ENCODE data around the gene SLC19A2.

The SLC19A2 gene

GRCh38 chr1:169468982-169469381 is 16.8 kb downstream of the SLC19A2 start:
- Histone ChIP-seq H3K27ac (ENCODE audit: low read depth, low read length) (no peak overlapping the region), H3K9ac (ENCODE audit: low read depth, low read length) (no peak overlapping the region), H3K9me3 (ENCODE audit: insufficient read depth, low read depth, low read length) (no peaks in the 10 kb centered on the region), H3K36me3 (ENCODE audit: insufficient read depth, low read length) (peaks cover 50% of the 10 kb centered on the region), H3K4me3 (ENCODE audit: low read length) (no peak overlapping the region), H3K27me3 (ENCODE audit: insufficient read depth, low read length) (no peaks in the 10 kb centered on the region), H3K4me1 (ENCODE audit: insufficient read depth, low read length) (no peaks in the 10 kb centered on the region)

DNA sequence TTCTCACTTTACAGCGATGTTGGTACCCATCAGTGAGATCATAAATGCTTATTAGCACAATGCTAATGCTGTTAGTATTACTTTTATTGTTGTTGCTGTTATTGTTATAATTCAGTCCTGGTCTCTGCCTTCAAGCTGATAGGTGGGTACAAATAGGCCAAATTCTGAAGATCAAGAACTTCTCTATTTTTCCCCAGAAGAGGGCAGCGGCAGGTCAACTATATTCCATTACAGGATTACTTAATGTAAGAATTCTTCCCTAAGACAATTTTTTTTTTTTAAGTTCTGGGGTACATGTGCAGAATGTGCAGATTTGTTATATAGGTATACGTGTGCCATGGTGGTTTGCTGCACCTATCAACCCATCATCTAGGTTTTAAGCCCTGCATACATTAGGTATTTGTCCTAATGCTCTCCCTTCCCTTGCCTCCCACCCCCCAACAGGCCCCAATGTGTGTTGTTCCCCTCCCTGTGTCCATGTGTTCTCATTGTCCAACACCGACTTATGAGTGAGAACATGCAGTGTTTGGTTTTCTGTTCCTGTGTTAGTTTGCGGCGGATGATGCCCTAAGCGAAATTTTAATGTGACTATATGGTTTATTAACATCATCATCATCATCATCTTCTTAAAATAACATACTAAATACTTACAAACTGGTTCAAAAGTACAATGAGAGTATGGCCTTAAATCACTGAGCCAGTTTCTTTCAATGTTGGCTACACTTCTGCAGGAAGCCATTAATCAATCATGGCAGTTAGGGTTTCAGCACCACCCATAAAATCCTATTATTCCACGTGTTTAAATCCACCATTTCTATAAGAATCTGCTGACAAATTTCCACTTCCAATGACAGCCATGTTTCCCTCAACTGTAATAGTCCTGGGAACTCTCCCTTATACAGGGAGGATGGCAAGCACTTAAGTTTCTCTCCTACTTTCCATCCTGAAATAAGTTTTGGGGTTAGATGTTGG is 19.2 kb downstream of the SLC19A2 start:
- H3K27me3 ChIP-seq (ENCODE audit: insufficient read depth, low read length): no peaks in the 10 kb centered on the region
- H3K27ac ChIP-seq (ENCODE audit: low read depth, low read length): no peak overlapping the region
- H3K9ac ChIP-seq (ENCODE audit: low read depth, low read length): no peak overlapping the region
- 95% methylated on average over 6 of the region's 8 CpGs for WGBS
- H3K4me3 ChIP-seq (ENCODE audit: low read length): no peak overlapping the region
- peaks cover 50% of the 10 kb centered on the region for H3K36me3 ChIP-seq (ENCODE audit: insufficient read depth, low read length)
- no peaks in the 10 kb centered on the region for H3K9me3 ChIP-seq (ENCODE audit: insufficient read depth, low read depth, low read length)
- no peaks in the 10 kb centered on the region for H3K4me1 ChIP-seq (ENCODE audit: insufficient read depth, low read length)

- H3K27ac ChIP-seq (ENCODE audit: low read depth, low read length): no peak overlapping the region
- H3K4me1 ChIP-seq (ENCODE audit: insufficient read depth, low read length): peaks cover 5% of the 10 kb centered on the region; the same call in 1 of the 2 replicates
- H3K9ac ChIP-seq (ENCODE audit: low read depth, low read length): no peak overlapping the region
- peaks cover 50% of the 10 kb centered on the region for H3K36me3 ChIP-seq (ENCODE audit: insufficient read depth, low read length)
- H3K27me3 ChIP-seq (ENCODE audit: insufficient read depth, low read length): no peaks in the 10 kb centered on the region
- no peak overlapping the region for H3K4me3 ChIP-seq (ENCODE audit: low read length)
- no peaks in the 10 kb centered on the region for H3K9me3 ChIP-seq (ENCODE audit: insufficient read depth, low read depth, low read length)
These were observed 20.5 kb downstream of the SLC19A2 start for GRCh38 chr1:169465281-169465680.

DNA sequence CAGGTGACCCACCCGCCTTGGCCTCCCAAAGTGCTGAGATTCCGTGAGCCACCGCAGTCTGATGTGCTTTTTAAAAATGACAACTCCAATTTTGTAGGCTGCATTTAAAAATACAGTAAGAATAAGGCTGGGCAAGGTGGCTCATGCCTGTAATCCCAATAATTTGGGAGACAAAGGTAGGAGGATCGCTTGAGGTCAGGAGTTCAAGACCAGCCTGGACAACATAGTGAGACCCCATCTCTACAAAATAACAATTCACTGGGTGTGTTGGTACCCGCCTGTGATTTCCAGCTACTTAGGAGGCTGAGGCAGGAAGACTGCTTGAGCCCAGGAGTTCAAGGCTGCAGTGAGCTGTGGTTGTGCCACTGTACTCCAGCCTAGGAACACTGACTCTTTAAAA is 23.4 kb downstream of the SLC19A2 start:
- Histone ChIP-seq H3K9ac (ENCODE audit: low read depth, low read length) (no peak overlapping the region), H3K36me3 (ENCODE audit: insufficient read depth, low read length) (peaks cover 24% of the 10 kb centered on the region), H3K4me1 (ENCODE audit: insufficient read depth, low read length) (peaks cover 5% of the 10 kb centered on the region; the same call in 1 of the 2 replicates), H3K27me3 (ENCODE audit: insufficient read depth, low read length) (no peaks in the 10 kb centered on the region), H3K4me3 (ENCODE audit: low read length) (no peak overlapping the region), H3K9me3 (ENCODE audit: insufficient read depth, low read depth, low read length) (peaks cover 6% of the 10 kb centered on the region), H3K27ac (ENCODE audit: low read depth, low read length) (no peak overlapping the region)
- WGBS: 91% methylated on average over 5 of the region's 5 CpGs

DNA sequence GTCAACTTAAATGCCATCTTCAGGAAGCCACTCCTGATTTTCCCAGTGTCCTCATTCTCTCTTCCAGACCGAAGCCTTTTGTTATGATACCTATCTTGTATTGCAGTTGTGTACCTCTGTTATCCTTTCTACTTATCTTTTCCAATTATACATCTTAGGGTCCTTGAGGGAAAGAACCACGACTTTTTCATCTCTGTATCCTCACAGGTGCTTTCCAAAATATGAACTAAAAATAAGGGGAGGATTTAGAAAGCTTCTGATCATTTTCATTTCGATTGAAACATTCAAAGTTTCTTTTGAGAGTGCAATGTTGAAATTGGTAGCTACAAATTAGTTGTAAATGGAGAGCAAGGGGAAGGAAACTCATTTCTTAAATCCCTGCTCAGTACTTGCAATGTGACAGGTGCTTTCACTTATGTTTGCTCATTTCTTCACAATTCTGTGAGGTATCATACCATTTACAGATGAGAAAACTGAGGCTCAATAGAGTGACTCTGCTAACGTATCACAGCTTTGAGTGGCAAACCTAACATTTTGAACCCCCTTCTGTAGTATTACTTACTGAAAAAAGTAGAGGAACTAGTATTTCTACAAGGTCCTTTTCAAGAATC is 24.2 kb downstream of the SLC19A2 start:
- 85% methylated on average over 3 of the region's 4 CpGs for WGBS
- Histone ChIP-seq H3K4me1 (ENCODE audit: insufficient read depth, low read length) (peaks cover 5% of the 10 kb centered on the region; the same call in 1 of the 2 replicates), H3K36me3 (ENCODE audit: insufficient read depth, low read length) (peaks cover 17% of the 10 kb centered on the region), H3K4me3 (ENCODE audit: low read length) (no peak overlapping the region), H3K9ac (ENCODE audit: low read depth, low read length) (no peak overlapping the region), H3K27me3 (ENCODE audit: insufficient read depth, low read length) (no peaks in the 10 kb centered on the region), H3K27ac (ENCODE audit: low read depth, low read length) (no peak overlapping the region), H3K9me3 (ENCODE audit: insufficient read depth, low read depth, low read length) (peaks cover 15% of the 10 kb centered on the region)

- peaks cover 8% of the 10 kb centered on the region for H3K36me3 ChIP-seq (ENCODE audit: insufficient read depth, low read length)
- 92% methylated on average over 35 of the region's 35 CpGs for WGBS
- H3K9me3 ChIP-seq (ENCODE audit: insufficient read depth, low read depth, low read length): peaks cover 16% of the 10 kb centered on the region
- H3K9ac ChIP-seq (ENCODE audit: low read depth, low read length): no peak overlapping the region
- H3K4me3 ChIP-seq (ENCODE audit: low read length): peak overlapping the region; percentile 28; the same call in 1 of the 2 replicates
- H3K4me1 ChIP-seq (ENCODE audit: insufficient read depth, low read length): peaks cover 5% of the 10 kb centered on the region; the same call in 1 of the 2 replicates
- no peak overlapping the region for H3K27ac ChIP-seq (ENCODE audit: low read depth, low read length)
- no peaks in the 10 kb centered on the region for H3K27me3 ChIP-seq (ENCODE audit: insufficient read depth, low read length)
These were observed 25.4 kb downstream of the SLC19A2 start for GRCh38 chr1:169460191-169460833.

DNA sequence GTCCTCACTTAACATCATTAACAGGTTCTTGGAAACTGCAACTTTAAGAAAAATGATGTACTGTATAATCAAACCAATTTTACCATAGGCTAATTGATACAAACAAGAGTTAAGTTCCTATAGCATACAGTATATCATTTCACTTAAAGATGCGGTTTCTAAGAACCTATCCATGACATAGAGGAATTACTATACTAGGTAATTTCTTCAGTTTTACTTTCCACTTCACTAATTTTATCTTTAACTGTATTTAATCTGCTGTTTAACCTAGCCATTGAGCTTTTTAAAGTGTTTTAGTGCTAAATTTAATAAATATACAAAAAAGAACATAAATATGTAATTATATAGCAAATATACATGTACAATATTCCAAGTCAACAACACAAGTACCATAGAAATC is 28.3 kb downstream of the SLC19A2 start:
- Histone ChIP-seq H3K4me1 (ENCODE audit: insufficient read depth, low read length) (peaks cover 5% of the 10 kb centered on the region; the same call in 1 of the 2 replicates), H3K4me3 (ENCODE audit: low read length) (no peak overlapping the region), H3K27me3 (ENCODE audit: insufficient read depth, low read length) (no peaks in the 10 kb centered on the region), H3K36me3 (ENCODE audit: insufficient read depth, low read length) (no peaks in the 10 kb centered on the region), H3K9ac (ENCODE audit: low read depth, low read length) (no peak overlapping the region), H3K9me3 (ENCODE audit: insufficient read depth, low read depth, low read length) (peaks cover 16% of the 10 kb centered on the region), H3K27ac (ENCODE audit: low read depth, low read length) (no peak overlapping the region)
- no CpG with 5 or more reads among the region's 1 CpG for WGBS

GRCh38 chr1:169456029-169456428 is 29.7 kb downstream of the SLC19A2 start:
- Histone ChIP-seq H3K9ac (ENCODE audit: low read depth, low read length) (no peak overlapping the region), H3K27me3 (ENCODE audit: insufficient read depth, low read length) (no peaks in the 10 kb centered on the region), H3K27ac (ENCODE audit: low read depth, low read length) (no peak overlapping the region), H3K4me3 (ENCODE audit: low read length) (no peak overlapping the region), H3K4me1 (ENCODE audit: insufficient read depth, low read length) (peaks cover 5% of the 10 kb centered on the region; the same call in 1 of the 2 replicates), H3K9me3 (ENCODE audit: insufficient read depth, low read depth, low read length) (peaks cover 16% of the 10 kb centered on the region), H3K36me3 (ENCODE audit: insufficient read depth, low read length) (no peaks in the 10 kb centered on the region)
- 100% methylated on average over 1 of the region's 2 CpGs for WGBS

- H3K36me3 ChIP-seq (ENCODE audit: insufficient read depth, low read length): no peaks in the 10 kb centered on the region
- no peak overlapping the region for H3K4me3 ChIP-seq (ENCODE audit: low read length)
- H3K9ac ChIP-seq (ENCODE audit: low read depth, low read length): no peak overlapping the region
- no peaks in the 10 kb centered on the region for H3K27me3 ChIP-seq (ENCODE audit: insufficient read depth, low read length)
- WGBS: 86% methylated on average over 1 of the region's 2 CpGs
- H3K9me3 ChIP-seq (ENCODE audit: insufficient read depth, low read depth, low read length): peaks cover 16% of the 10 kb centered on the region
- H3K4me1 ChIP-seq (ENCODE audit: insufficient read depth, low read length): no peaks in the 10 kb centered on the region
- H3K27ac ChIP-seq (ENCODE audit: low read depth, low read length): no peak overlapping the region
These were observed 32.8 kb downstream of the SLC19A2 start for GRCh38 chr1:169452921-169453320.

DNA sequence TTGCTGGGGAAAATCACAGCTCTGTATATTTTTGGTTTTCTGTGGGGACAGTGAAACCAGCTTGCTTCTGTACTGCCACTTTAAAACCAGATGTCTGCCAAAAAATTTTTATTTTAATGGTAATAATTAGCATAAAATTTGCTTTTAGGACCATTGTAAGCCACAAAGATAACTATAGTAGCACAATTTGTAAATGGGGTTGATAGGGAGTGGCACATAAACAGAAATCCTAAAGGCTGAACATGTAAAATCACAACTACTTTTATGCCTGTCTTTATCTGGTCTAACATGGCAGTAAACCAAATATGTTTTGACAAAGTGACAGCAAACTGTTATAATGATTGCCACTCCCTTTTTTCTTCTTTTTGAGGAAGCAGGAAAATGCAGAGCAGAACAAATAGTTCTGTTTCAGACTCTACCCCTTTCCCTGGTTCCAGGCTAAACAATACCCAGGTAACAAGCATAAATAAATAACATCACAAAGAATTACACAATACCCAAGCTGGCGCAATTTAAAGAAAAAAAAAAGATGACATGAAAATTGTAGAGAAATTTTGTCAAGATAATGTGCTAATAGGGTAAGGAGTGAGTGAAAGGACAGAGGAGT is 34.4 kb downstream of the SLC19A2 start:
- Histone ChIP-seq H3K27me3 (ENCODE audit: insufficient read depth, low read length) (no peaks in the 10 kb centered on the region), H3K27ac (ENCODE audit: low read depth, low read length) (no peak overlapping the region), H3K4me3 (ENCODE audit: low read length) (no peak overlapping the region), H3K9ac (ENCODE audit: low read depth, low read length) (no peak overlapping the region), H3K4me1 (ENCODE audit: insufficient read depth, low read length) (no peaks in the 10 kb centered on the region), H3K36me3 (ENCODE audit: insufficient read depth, low read length) (no peaks in the 10 kb centered on the region), H3K9me3 (ENCODE audit: insufficient read depth, low read depth, low read length) (0 out of 2 replicates have a peak, but pooled peaks cover under 1% of the 10 kb centered on the region)
- 93% methylated on average over 1 of the region's 1 CpG for WGBS

All from HUES64 (cell line).